Neuronal stem cell (in vitro differentiated cells): Measurements from ENCODE around the gene CKS2.

Experiments used
- DNase-seq: peaks from one replicate; pipeline ENCODE4 v3.0.0-alpha.2; 2013; ENCODE audit warnings: low spot score
- H2AFZ ChIP-seq: one replicate; pipeline ENCODE4 v1.6.1; 2013; ENCODE audit warnings: mild to moderate bottlenecking, low read length, inconsistent platforms
- H2AK5ac ChIP-seq: 2 replicates; pipeline ENCODE4 v1.6.1; 2013; ENCODE audit warnings: low read depth, mild to moderate bottlenecking, inconsistent platforms, low read length, moderate library complexity, mixed read lengths
- H2BK120ac ChIP-seq: 2 replicates; pipeline ENCODE4 v1.6.1; 2013; ENCODE audit warnings: low read depth, mild to moderate bottlenecking, inconsistent platforms, low read length, moderate library complexity, mixed read lengths
- H2BK12ac ChIP-seq: one replicate; pipeline ENCODE4 v1.6.1; 2013; ENCODE audit warnings: low read length, inconsistent platforms
- H2BK15ac ChIP-seq: 2 replicates; pipeline ENCODE4 v1.6.1; 2013; ENCODE audit warnings: mild to moderate bottlenecking, low read length, inconsistent platforms, mixed read lengths
- H2BK5ac ChIP-seq: one replicate; pipeline ENCODE4 v1.6.1; 2013; ENCODE audit warnings: inconsistent platforms, mild to moderate bottlenecking, low read length, moderate library complexity
- H3K14ac ChIP-seq: one replicate; pipeline ENCODE4 v1.6.1; 2013; ENCODE audit warnings: low read length, inconsistent platforms
- H3K18ac ChIP-seq: 2 replicates; pipeline ENCODE4 v1.6.1; 2013; ENCODE audit warnings: low read length, inconsistent platforms
- H3K23ac ChIP-seq: 2 replicates; pipeline ENCODE4 v1.6.1; 2013; ENCODE audit warnings: low read depth, mild to moderate bottlenecking, mixed read lengths, low read length, inconsistent platforms; ENCODE audit not compliant: poor library complexity
- H3K27ac ChIP-seq: replicated peaks from 3 replicates; pipeline ENCODE4 v1.5.1; 2013; ENCODE audit warnings: low read length, inconsistent platforms
- H3K27me3 ChIP-seq, 3 experiments: 2 replicates each; pipeline ENCODE4 v1.6.1; 2013; ENCODE audit warnings: low read length in 3 of 3, mild to moderate bottlenecking in 2 of 3, inconsistent platforms in 1 of 3, low read depth in 1 of 3, mixed read lengths in 1 of 3, moderate library complexity in 1 of 3; ENCODE audit not compliant: control insufficient read depth in 3 of 3, insufficient read depth in 3 of 3
- H3K36me3 ChIP-seq, 2 donors: replicated peaks in 1 of 2; 2 replicates each; pipeline ENCODE4 v1.6.1; 2013; ENCODE audit warnings: low read length in 2 of 2; ENCODE audit not compliant: control insufficient read depth in 2 of 2, insufficient read depth in 2 of 2
- H3K4ac ChIP-seq: 2 replicates; pipeline ENCODE4 v1.6.1; 2013; ENCODE audit warnings: inconsistent platforms, mild to moderate bottlenecking, low read length, moderate library complexity
- H3K4me1 ChIP-seq, 2 donors: 1 replicate in 1 of 2; 2 replicates in 1 of 2; pipeline ENCODE4 v1.6.1; 2013; ENCODE audit warnings: low read length in 2 of 2, low read depth in 1 of 2; ENCODE audit not compliant: control insufficient read depth in 2 of 2, insufficient read depth in 1 of 2
- H3K4me2 ChIP-seq: one replicate; pipeline ENCODE4 v1.6.1; 2013; ENCODE audit warnings: mild to moderate bottlenecking, low read length, inconsistent platforms; ENCODE audit not compliant: insufficient read depth, poor library complexity, severe bottlenecking
- H3K4me3 ChIP-seq, 2 donors: 2 replicates each; pipeline ENCODE4 v1.5.1; 2013; ENCODE audit warnings: low read length in 2 of 2, mild to moderate bottlenecking in 2 of 2, inconsistent platforms in 1 of 2, moderate library complexity in 1 of 2
- H3K79me1 ChIP-seq: one replicate; pipeline ENCODE4 v1.6.1; 2013; ENCODE audit warnings: low read depth, mild to moderate bottlenecking, inconsistent platforms, low read length, moderate library complexity
- H3K9ac ChIP-seq: one replicate; pipeline ENCODE4 v1.6.1; 2013; ENCODE audit warnings: mild to moderate bottlenecking, low read depth, low read length, inconsistent platforms; ENCODE audit not compliant: poor library complexity
- H3K9me3 ChIP-seq, 2 donors: replicated peaks in 1 of 2; 2 replicates each; pipeline versions ENCODE3 to v1.6.1; 2013; ENCODE audit warnings: low read length in 2 of 2, mild to moderate bottlenecking in 2 of 2, inconsistent platforms in 1 of 2, low read depth in 1 of 2, mixed read lengths in 1 of 2, moderate library complexity in 1 of 2; ENCODE audit not compliant: control insufficient read depth in 2 of 2, insufficient read depth in 1 of 2
- H4K8ac ChIP-seq: one replicate; pipeline ENCODE4 v1.6.1; 2013; ENCODE audit warnings: low read depth, mild to moderate bottlenecking, inconsistent platforms, low read length, moderate library complexity
- H4K91ac ChIP-seq: one replicate; pipeline ENCODE4 v1.6.1; 2013; ENCODE audit warnings: low read length, low read depth, mild to moderate bottlenecking, inconsistent platforms; ENCODE audit not compliant: poor library complexity
- WGBS, 2 donors: extraction: QIAGEN DNeasy Blood & Tissue Kit; methylation state at CpG; one replicate each; pipeline ENCODE4 v1.1.7; 2013; ENCODE audit warnings: missing lambda C conversion rate in 2 of 2, mixed read lengths in 1 of 2; ENCODE audit not compliant: insufficient read length in 2 of 2, insufficient replicate concordance in 1 of 2; ENCODE audit errors: extremely low coverage in 2 of 2; 5-methylcytosine and 5-hydroxymethylcytosine counted together

The CKS2 gene

GRCh38 chr9:89304834-89305188 is 6.2 kb upstream of the CKS2 start:
- no peak overlapping the region for H3K18ac ChIP-seq
- no peak overlapping the region for H2AK5ac ChIP-seq
- H3K4ac ChIP-seq = no peak overlapping the region
- no peak for DNase-seq
- H3K79me1 ChIP-seq = no peaks in the 10 kb centered on the region
- no peak overlapping the region for H2AFZ ChIP-seq
- peaks cover 2% of the 10 kb centered on the region in 2 donors for H3K9me3 ChIP-seq
- no CpG with 5 or more reads among the region's 2 CpGs for WGBS, 2 donors
- H3K27me3 ChIP-seq = no peaks in the 10 kb centered on the region
- no peak overlapping the region for H2BK12ac ChIP-seq
- H4K8ac ChIP-seq = no peak overlapping the region
- H3K4me3 ChIP-seq = no peak overlapping the region
- H3K4me2 ChIP-seq = no peak overlapping the region
- no peak overlapping the region for H3K14ac ChIP-seq
- H4K91ac ChIP-seq = no peak overlapping the region
- no peak overlapping the region for H3K27ac ChIP-seq
- peaks cover 3% of the 10 kb centered on the region in 2 donors for H3K4me1 ChIP-seq
- H2BK120ac ChIP-seq = no peak overlapping the region
- no peak overlapping the region for H3K9ac ChIP-seq
- no peak overlapping the region for H3K23ac ChIP-seq
- H2BK15ac ChIP-seq = no peak overlapping the region
- H3K36me3 ChIP-seq = peaks cover 3 to 15% of the 10 kb centered on the region in 2 donors
- no peak overlapping the region for H2BK5ac ChIP-seq

GRCh38 chr9:89305868-89306267 is 5.1 kb upstream of the CKS2 start:
- Histone ChIP-seq H2BK12ac (no peak overlapping the region), H3K14ac (no peak overlapping the region), H3K4me2 (no peak overlapping the region), H2AFZ (no peak overlapping the region), H3K4ac (no peak overlapping the region), H3K27ac (no peak overlapping the region), H3K9me3 (peaks cover 2% of the 10 kb centered on the region in 2 donors), H2BK120ac (no peak overlapping the region), H3K27me3 (no peaks in the 10 kb centered on the region), H3K4me3 (no peak overlapping the region), H3K18ac (no peak overlapping the region), H3K4me1 (peaks cover 3 to 4% of the 10 kb centered on the region in 2 donors), H2AK5ac (no peak overlapping the region), H4K8ac (no peak overlapping the region), H3K79me1 (no peaks in the 10 kb centered on the region), H3K36me3 (peaks cover 3 to 15% of the 10 kb centered on the region in 2 donors), H2BK15ac (no peak overlapping the region), H3K9ac (no peak overlapping the region), H2BK5ac (no peak overlapping the region), H4K91ac (no peak overlapping the region), H3K23ac (no peak overlapping the region)
- DNase-seq = no peak
- WGBS, 2 donors = no CpG with 5 or more reads among the region's 3 CpGs

- Histone ChIP-seq H3K36me3 (peaks cover 3 to 38% of the 10 kb centered on the region in 2 donors), H3K4me2 (no peak overlapping the region), H2AK5ac (no peak overlapping the region), H2AFZ (no peak overlapping the region), H4K91ac (no peak overlapping the region), H3K4me3 (no peak overlapping the region), H3K9ac (no peak overlapping the region), H3K9me3 (peaks cover 2% of the 10 kb centered on the region in 2 donors), H2BK15ac (no peak overlapping the region), H3K14ac (no peak overlapping the region), H3K27me3 (no peaks in the 10 kb centered on the region), H4K8ac (no peak overlapping the region), H3K23ac (no peak overlapping the region), H2BK120ac (no peak overlapping the region), H2BK12ac (no peak overlapping the region), H3K27ac (no peak overlapping the region), H3K4ac (no peak overlapping the region), H3K79me1 (peaks cover 2% of the 10 kb centered on the region), H3K4me1 (peaks cover 3 to 4% of the 10 kb centered on the region in 2 donors), H3K18ac (no peak overlapping the region), H2BK5ac (no peak overlapping the region)
- no peak for DNase-seq
- WGBS, 2 donors = no CpG with 5 or more reads among the region's 6 CpGs
Observed at GRCh38 chr9:89309166-89309565, 1.8 kb upstream of the CKS2 start.

- peak overlapping the region; percentile 82 for H2AFZ ChIP-seq
- no CpG with 5 or more reads among the region's 23 CpGs for WGBS, 2 donors
- H2BK120ac ChIP-seq = no peak overlapping the region
- H2BK12ac ChIP-seq = no peak overlapping the region
- no peak overlapping the region for H3K4ac ChIP-seq
- peak overlapping the region; percentile 87 for H3K27ac ChIP-seq
- H3K4me3 ChIP-seq = peak overlapping the region; percentile 66 to 92
- peaks cover 3 to 8% of the 10 kb centered on the region in 2 donors for H3K4me1 ChIP-seq
- H3K36me3 ChIP-seq = peaks cover 3 to 45% of the 10 kb centered on the region in 2 donors
- H2AK5ac ChIP-seq = peak overlapping the region; percentile 98
- peak overlapping the region; percentile 58 for H3K23ac ChIP-seq
- H3K14ac ChIP-seq = peak overlapping the region; percentile 82
- peak overlapping the region; percentile 95 for H2BK5ac ChIP-seq
- peak overlapping the region; percentile 66 for H3K4me2 ChIP-seq
- no peaks in the 10 kb centered on the region for H3K9me3 ChIP-seq
- peak overlapping the region; percentile 55 for H2BK15ac ChIP-seq
- no peak overlapping the region for H4K8ac ChIP-seq
- peaks cover 2% of the 10 kb centered on the region for H3K79me1 ChIP-seq
- H3K9ac ChIP-seq = peak overlapping the region; percentile 94
- H3K18ac ChIP-seq = peak overlapping the region; percentile 94
- no peak for DNase-seq
- H3K27me3 ChIP-seq = no peaks in the 10 kb centered on the region
- no peak overlapping the region for H4K91ac ChIP-seq
Observed at GRCh38 chr9:89309608-89310474, 1.2 kb upstream of the CKS2 start.
